CD14-positive monocyte (primary cell): Measurements from ENCODE around the gene LRRN3. TPM values are rescaled to one million over a fixed set of nuclear protein-coding genes. Genes with fewer than 3 reads are reported as not detected.

Experiments used
- DNase-seq, 3 donors: peaks; one replicate each; pipeline ENCODE4 v3.0.0-alpha.2; 2011 to 2022
- H2AFZ ChIP-seq: 2 replicates; pipeline ENCODE4 v1.6.0; 2012; ENCODE audit warnings: mild to moderate bottlenecking, low read depth, low read length, inconsistent platforms; ENCODE audit not compliant: insufficient read depth, poor library complexity, severe bottlenecking
- H3K27ac ChIP-seq, 2 donors: 1 replicate in 1 of 2; 2 replicates in 1 of 2; pipeline ENCODE4 v1.5.1; 2012 to 2013; ENCODE audit warnings: low read length in 2 of 2, control low read depth in 1 of 2, inconsistent platforms in 1 of 2, low read depth in 1 of 2, mild to moderate bottlenecking in 1 of 2
- H3K27me3 ChIP-seq, 2 donors: one replicate each; pipeline versions ENCODE4 v1.6.0 to v1.6.1; 2011 to 2013; ENCODE audit warnings: low read length in 2 of 2; ENCODE audit not compliant: control insufficient read depth in 2 of 2, insufficient read depth in 2 of 2
- H3K36me3 ChIP-seq, 2 donors: replicated peaks in 1 of 2; 1 replicate in 1 of 2; 2 replicates in 1 of 2; pipeline versions ENCODE4 v1.5.1 to v1.6.1; 2012 to 2013; ENCODE audit warnings: low read length in 2 of 2, control low read depth in 1 of 2, inconsistent platforms in 1 of 2, mild to moderate bottlenecking in 1 of 2; ENCODE audit not compliant: insufficient read depth in 2 of 2, control insufficient read depth in 1 of 2
- H3K4me1 ChIP-seq, 2 donors: 1 replicate in 1 of 2; 2 replicates in 1 of 2; pipeline versions ENCODE4 v1.5.1 to v1.6.1; 2012 to 2013; ENCODE audit warnings: low read length in 2 of 2, control low read depth in 1 of 2, inconsistent platforms in 1 of 2, mild to moderate bottlenecking in 1 of 2, moderate library complexity in 1 of 2; ENCODE audit not compliant: insufficient read depth in 2 of 2, control insufficient read depth in 1 of 2
- H3K4me2 ChIP-seq: replicated peaks from 2 replicates; pipeline ENCODE3; 2012; ENCODE audit warnings: low read length, moderate library complexity, mild to moderate bottlenecking; ENCODE audit not compliant: poor library complexity, severe bottlenecking; ENCODE audit errors: extremely low read depth
- H3K4me3 ChIP-seq, 3 experiments: fragments of 200-600 bp in 1 of 3; sonication (generic) in 1 of 3; replicated peaks in 1 of 3; 1 replicate in 2 of 3; 2 replicates in 1 of 3; pipeline ENCODE4 v1.5.1; 2011 to 2013; ENCODE audit warnings: low read length in 3 of 3, mild to moderate bottlenecking in 3 of 3, control low read depth in 2 of 3, low read depth in 2 of 3, inconsistent platforms in 1 of 3, moderate library complexity in 1 of 3
- H3K79me2 ChIP-seq: 2 replicates; pipeline ENCODE4 v1.6.0; 2012; ENCODE audit warnings: mild to moderate bottlenecking, control low read depth, inconsistent platforms, low read length, moderate library complexity; ENCODE audit not compliant: insufficient read depth
- H3K9ac ChIP-seq: 2 replicates; pipeline ENCODE4 v1.6.0; 2017; ENCODE audit warnings: low read length, mild to moderate bottlenecking; ENCODE audit not compliant: insufficient read depth, poor library complexity, severe bottlenecking
- H3K9me3 ChIP-seq, 2 donors: replicated peaks in 1 of 2; 1 replicate in 1 of 2; 2 replicates in 1 of 2; pipeline versions ENCODE4 v1.5.1 to v1.6.1; 2012 to 2013; ENCODE audit warnings: low read length in 2 of 2, control low read depth in 1 of 2; ENCODE audit not compliant: control insufficient read depth in 1 of 2, insufficient read depth in 1 of 2
- H4K20me1 ChIP-seq: 2 replicates; pipeline ENCODE4 v1.6.0; 2012; ENCODE audit warnings: mild to moderate bottlenecking, low read length, control low read depth, moderate library complexity; ENCODE audit not compliant: insufficient read depth
- H3K27ac Mint-ChIP-seq, 7 donors: one replicate each; pipeline ENCODE4 v1.8.0; 2020; ENCODE audit warnings: mild to moderate bottlenecking in 7 of 7, mixed read lengths in 7 of 7, moderate library complexity in 6 of 7, inconsistent platforms in 2 of 7
- H3K27me3 Mint-ChIP-seq, 3 donors: one replicate each; pipeline ENCODE4 v1.8.0; 2021 to 2022; ENCODE audit warnings: low read depth in 3 of 3, mild to moderate bottlenecking in 3 of 3, mixed read lengths in 3 of 3, moderate library complexity in 3 of 3, inconsistent platforms in 1 of 3
- H3K36me3 Mint-ChIP-seq, 2 donors: one replicate each; pipeline ENCODE4 v1.8.0; 2020; ENCODE audit warnings: mixed read lengths in 2 of 2, inconsistent platforms in 1 of 2, mild to moderate bottlenecking in 1 of 2
- H3K4me1 Mint-ChIP-seq: one replicate; pipeline ENCODE4 v1.8.0; 2020; ENCODE audit warnings: mild to moderate bottlenecking, mixed read lengths
- H3K4me3 Mint-ChIP-seq, 2 donors: one replicate each; pipeline ENCODE4 v1.8.0; 2020; ENCODE audit warnings: mild to moderate bottlenecking in 2 of 2, mixed read lengths in 2 of 2, moderate library complexity in 1 of 2
- H3K9me3 Mint-ChIP-seq, 7 donors: one replicate each; pipeline ENCODE4 v1.8.0; 2020 to 2022; ENCODE audit warnings: mixed read lengths in 7 of 7, mild to moderate bottlenecking in 6 of 7, moderate library complexity in 6 of 7, inconsistent platforms in 2 of 7
- WGBS: methylation state at CpG from one replicate; pipeline ENCODE4 v1.1.5; 2013; ENCODE audit warnings: missing lambda C conversion rate; ENCODE audit not compliant: insufficient coverage; 5-methylcytosine and 5-hydroxymethylcytosine counted together
- intact Hi-C, 2 donors: fragments of 100-400 bp; cut with micrococcal nuclease; formaldehyde crosslinking; loops; one replicate each; pipeline versions ENCODE4 v1.15.0 to v1.15.1; 2023
- polyA plus RNA-seq, 3 donors: library from polyadenylated mRNA; depleted of rRNA in 1 of 3; unstranded in 2 of 3; stranded (reverse) in 1 of 3; fragments of 300-500 nt in 2 of 3; fragments of >200 nt in 1 of 3; fragmentation: Illumina TruSeq in 2 of 3; gene quantifications; 1 replicate in 2 of 3; 2 replicates in 1 of 3; pipeline ENCODE4 v1.2.3, GENCODE V29; 2012 to 2021
- TF ChIP-seq, protein P1 (sequence below): fragments of 200-600 bp; IDR thresholded peaks from one replicate; pipeline ENCODE4 v1.8.0; 2022; ENCODE audit warnings: antibody characterized with exemption, mild to moderate bottlenecking

Gene LRRN3
- polyA plus RNA-seq, 3 donors, result 0.12 to 0.22 TPM; not detected in 1

GRCh38 chr7:111112439-111112838 lies 21.5 kb downstream of the LRRN3 start:
- Histone ChIP-seq H3K79me2 (no peaks in the 10 kb centered on the region), H3K36me3 (no peaks in the 10 kb centered on the region), H3K4me1 (no peaks in the 10 kb centered on the region), H3K9ac (no peak overlapping the region), H3K27ac (no peak overlapping the region), H2AFZ (no peak overlapping the region), H3K27me3 (no peaks in the 10 kb centered on the region), H3K4me3 (no peak overlapping the region), H3K4me2 (no peak overlapping the region), H4K20me1 (no peaks in the 10 kb centered on the region), H3K9me3 (no peaks in the 10 kb centered on the region)
- Mint-ChIP-seq H3K36me3 (no peaks in the 10 kb centered on the region), H3K4me1 (no peaks in the 10 kb centered on the region), H3K4me3 (no peak overlapping the region), H3K27me3 (no peaks in the 10 kb centered on the region), H3K9me3 (peaks cover 0 to 2% (median 0%) of the 10 kb centered on the region in 7 donors), H3K27ac (no peak overlapping the region)
- no peak for DNase-seq
- intact Hi-C loops, result no loop called here
- TF ChIP-seq, protein P1, sequence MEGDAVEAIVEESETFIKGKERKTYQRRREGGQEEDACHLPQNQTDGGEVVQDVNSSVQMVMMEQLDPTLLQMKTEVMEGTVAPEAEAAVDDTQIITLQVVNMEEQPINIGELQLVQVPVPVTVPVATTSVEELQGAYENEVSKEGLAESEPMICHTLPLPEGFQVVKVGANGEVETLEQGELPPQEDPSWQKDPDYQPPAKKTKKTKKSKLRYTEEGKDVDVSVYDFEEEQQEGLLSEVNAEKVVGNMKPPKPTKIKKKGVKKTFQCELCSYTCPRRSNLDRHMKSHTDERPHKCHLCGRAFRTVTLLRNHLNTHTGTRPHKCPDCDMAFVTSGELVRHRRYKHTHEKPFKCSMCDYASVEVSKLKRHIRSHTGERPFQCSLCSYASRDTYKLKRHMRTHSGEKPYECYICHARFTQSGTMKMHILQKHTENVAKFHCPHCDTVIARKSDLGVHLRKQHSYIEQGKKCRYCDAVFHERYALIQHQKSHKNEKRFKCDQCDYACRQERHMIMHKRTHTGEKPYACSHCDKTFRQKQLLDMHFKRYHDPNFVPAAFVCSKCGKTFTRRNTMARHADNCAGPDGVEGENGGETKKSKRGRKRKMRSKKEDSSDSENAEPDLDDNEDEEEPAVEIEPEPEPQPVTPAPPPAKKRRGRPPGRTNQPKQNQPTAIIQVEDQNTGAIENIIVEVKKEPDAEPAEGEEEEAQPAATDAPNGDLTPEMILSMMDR, result no peak
- WGBS, result no CpG with 5 or more reads among the region's 2 CpGs

DNA sequence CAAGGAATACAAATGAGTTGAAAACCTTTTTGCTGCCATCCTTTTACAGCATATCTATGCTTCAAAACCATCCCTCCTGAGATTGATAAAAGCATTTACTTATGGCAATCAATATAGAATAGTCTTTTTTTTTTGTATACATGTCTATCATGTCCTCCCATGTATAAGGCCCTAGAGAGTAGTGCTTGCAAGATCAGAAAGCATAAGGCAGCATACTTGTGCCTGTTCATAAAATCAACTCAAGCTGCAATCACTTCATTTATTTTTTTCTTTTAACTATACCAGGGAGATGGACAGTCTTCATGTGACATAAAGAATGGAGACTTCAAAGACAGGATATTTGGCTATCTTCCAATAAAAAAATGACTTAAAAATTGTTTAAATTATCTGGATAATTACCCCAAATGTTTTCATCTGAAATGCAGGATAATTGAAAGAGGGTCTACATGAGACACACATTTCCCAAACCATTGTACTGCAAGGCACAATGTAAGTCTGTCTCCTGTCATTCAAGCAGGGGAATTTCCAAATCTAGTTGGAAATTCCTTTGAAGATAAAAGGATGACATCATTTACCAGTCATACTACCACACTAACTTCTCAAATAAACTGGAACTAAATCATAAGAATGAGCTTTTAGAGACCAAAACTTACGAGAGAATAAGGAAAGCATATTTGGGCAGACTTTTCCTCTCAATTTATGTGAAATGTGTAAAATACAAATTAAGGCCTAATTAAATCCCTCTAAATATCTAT lies 22.5 kb downstream of the LRRN3 start:
- H4K20me1 ChIP-seq, result no peaks in the 10 kb centered on the region
- H3K4me1 ChIP-seq, result no peaks in the 10 kb centered on the region
- no peaks in the 10 kb centered on the region for H3K36me3 ChIP-seq
- peak in 1 of 3 donors; percentile 22 for DNase-seq
- Mint-ChIP-seq H3K27me3 (no peaks in the 10 kb centered on the region), H3K36me3 (no peaks in the 10 kb centered on the region), H3K27ac (no peak overlapping the region), H3K4me3 (no peak overlapping the region), H3K4me1 (no peaks in the 10 kb centered on the region), H3K9me3 (peaks cover 0 to 2% (median 0%) of the 10 kb centered on the region in 7 donors)
- no peak overlapping the region for H3K4me2 ChIP-seq
- no CpG with 5 or more reads among the region's 1 CpG for WGBS
- H3K4me3 ChIP-seq, result no peak overlapping the region
- no peak overlapping the region for H2AFZ ChIP-seq
- TF ChIP-seq, protein P1, result no peak
- H3K9me3 ChIP-seq, result no peaks in the 10 kb centered on the region
- H3K27ac ChIP-seq, result no peak overlapping the region
- intact Hi-C loops, result no loop called here
- no peaks in the 10 kb centered on the region for H3K27me3 ChIP-seq
- no peak overlapping the region for H3K9ac ChIP-seq
- H3K79me2 ChIP-seq, result no peaks in the 10 kb centered on the region
